HEK293T (cell line): ENCODE measurements around the gene PASD1.

ENCODE experiments used
- BHLHE40 ChIP-seq: fragments of 450-650 bp; IDR thresholded peaks from 2 replicates; pipeline ENCODE4 v1.6.1; 2016; ENCODE audit warnings: mild to moderate bottlenecking, moderate library complexity, borderline replicate concordance
- L3MBTL2 ChIP-seq: fragments of 450-650 bp; conservative IDR thresholded peaks from 2 replicates; pipeline ENCODE4 v1.6.1; 2016; ENCODE audit warnings: mild to moderate bottlenecking
- LEF1 ChIP-seq: fragments of 450-650 bp; IDR thresholded peaks from 2 replicates; pipeline ENCODE4 v1.6.1; 2017; ENCODE audit warnings: mild to moderate bottlenecking, borderline replicate concordance
- NFRKB ChIP-seq: fragments of 450-650 bp; IDR thresholded peaks from 2 replicates; pipeline ENCODE4 v1.6.1; 2016; ENCODE audit warnings: mild to moderate bottlenecking, moderate library complexity

DNA sequence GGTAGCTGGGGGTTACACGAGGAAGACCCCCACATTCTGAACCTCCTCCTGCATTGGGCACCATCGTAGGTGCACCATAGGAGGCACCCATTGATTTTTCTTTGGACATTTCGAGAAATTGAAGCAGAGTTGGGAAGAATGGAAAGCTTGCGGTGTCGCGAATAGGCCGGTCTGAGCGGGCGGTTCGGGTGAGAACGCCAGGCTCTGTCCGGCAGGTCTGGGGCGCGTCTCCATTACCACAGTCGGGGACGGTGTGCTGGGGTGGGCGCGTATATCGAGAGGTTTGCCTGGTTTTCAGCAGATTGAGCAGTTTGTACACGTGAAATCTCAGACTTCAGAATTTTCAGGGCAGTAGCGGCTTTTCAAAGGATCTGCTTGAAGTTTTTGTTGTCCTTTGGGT, 560 bp downstream of the PASD1 start:
- TF ChIP-seq LEF1 (no peak), L3MBTL2 (no peak), BHLHE40 (no peak), NFRKB (no peak)
